Neural cell (in vitro differentiated cells): Measurements from ENCODE around the gene DPYD. TPM values are rescaled to one million over a fixed set of nuclear protein-coding genes. Genes with fewer than 3 reads are reported as not detected.

Experiments
- H2AFZ ChIP-seq: fragments of 200-600, 300-800 bp; sonication (generic), shearing (Covaris generic); 2 replicates; pipeline ENCODE4 v1.6.0; 2014; ENCODE audit warnings: low read depth, mild to moderate bottlenecking, antibody characterized with exemption, low read length, moderate library complexity
- H3F3A ChIP-seq: fragments of 200-600 bp; shearing (Covaris generic); 2 replicates; pipeline ENCODE4 v1.6.1; 2016; ENCODE audit warnings: mild to moderate bottlenecking, moderate library complexity, mixed read lengths, antibody characterized with exemption, low read length; ENCODE audit not compliant: insufficient read depth, poor library complexity, severe bottlenecking
- H3K27ac ChIP-seq: fragments of 200-600, 300-800 bp; sonication (generic), shearing (Covaris generic); 2 replicates; pipeline ENCODE4 v1.5.1; 2014; ENCODE audit warnings: mild to moderate bottlenecking, low read length, moderate library complexity
- H3K27me3 ChIP-seq: fragments of 300-800, 200-600 bp; sonication (generic), shearing (Covaris generic); 2 replicates; pipeline ENCODE4 v1.6.0; 2014; ENCODE audit warnings: mild to moderate bottlenecking, low read depth, low read length, moderate library complexity; ENCODE audit not compliant: insufficient read depth
- H3K36me3 ChIP-seq: fragments of 300-800, 200-600 bp; sonication (generic), shearing (Covaris generic); 2 replicates; pipeline ENCODE4 v1.5.1; 2014; ENCODE audit warnings: mild to moderate bottlenecking, antibody characterized with exemption, low read length, moderate library complexity; ENCODE audit not compliant: insufficient read depth
- H3K4me2 ChIP-seq: fragments of 300-800, 200-600 bp; sonication (generic), shearing (Covaris generic); 2 replicates; pipeline ENCODE4 v1.6.0; 2014; ENCODE audit warnings: mild to moderate bottlenecking, low read length
- H3K4me3 ChIP-seq: fragments of 300-800, 200-600 bp; sonication (generic), shearing (Covaris generic); 2 replicates; pipeline ENCODE4 v1.5.1; 2014; ENCODE audit warnings: mild to moderate bottlenecking, low read length, moderate library complexity
- H3K79me2 ChIP-seq: fragments of 200-600 bp; shearing (Covaris generic); replicated peaks from 2 replicates; pipeline ENCODE4 v1.6.0; 2014; ENCODE audit warnings: mild to moderate bottlenecking, low read length, moderate library complexity; ENCODE audit not compliant: insufficient read depth
- H3K9ac ChIP-seq: fragments of 300-800, 200-600 bp; sonication (generic), shearing (Covaris generic); 2 replicates; pipeline ENCODE4 v1.6.1; 2016; ENCODE audit warnings: mild to moderate bottlenecking, low read length, mixed read lengths
- H3K9me2 ChIP-seq: fragments of 200-600 bp; shearing (Covaris generic); 2 replicates; pipeline ENCODE4 v1.6.1; 2016; ENCODE audit warnings: mild to moderate bottlenecking, low read length, mixed read lengths; ENCODE audit not compliant: insufficient read depth
- H3K9me3 ChIP-seq: fragments of 200-600, 300-800 bp; sonication (generic), shearing (Covaris generic); 2 replicates; pipeline ENCODE4 v1.6.1; 2016; ENCODE audit warnings: mild to moderate bottlenecking, mixed run types, low read length, moderate library complexity, mixed read lengths
- H4K20me1 ChIP-seq: fragments of 200-600 bp; shearing (Covaris generic); 2 replicates; pipeline ENCODE4 v1.6.1; 2016; ENCODE audit warnings: mild to moderate bottlenecking, mixed run types; ENCODE audit not compliant: insufficient read depth
- CTCF ChIP-seq: fragments of 450-650 bp; IDR thresholded peaks from 2 replicates; pipeline ENCODE4 v1.5.1; 2014; ENCODE audit warnings: antibody characterized with exemption, mild to moderate bottlenecking, moderate library complexity; ENCODE audit not compliant: poor library complexity, severe bottlenecking
- EP300 ChIP-seq: fragments of 450-650 bp; conservative IDR thresholded peaks from 2 replicates; pipeline ENCODE4 v1.6.1; 2014; ENCODE audit warnings: antibody characterized with exemption, mild to moderate bottlenecking, moderate library complexity; ENCODE audit not compliant: poor library complexity, severe bottlenecking
- EZH2 ChIP-seq: fragments of 200-600, 300-800 bp; shearing (Covaris generic), sonication (generic); IDR thresholded peaks from 2 replicates; pipeline ENCODE4 v1.6.1; 2014; ENCODE audit warnings: antibody characterized with exemption, low read length, borderline replicate concordance, mild to moderate bottlenecking; ENCODE audit not compliant: insufficient read depth, poor library complexity, severe bottlenecking
- MXI1 ChIP-seq: fragments of 450-650 bp; conservative IDR thresholded peaks from 2 replicates; pipeline ENCODE4 v1.6.1; 2014; ENCODE audit warnings: antibody characterized with exemption, mild to moderate bottlenecking; ENCODE audit not compliant: poor library complexity, severe bottlenecking
- POLR2AphosphoS5 ChIP-seq: IDR thresholded peaks from 2 replicates; pipeline ENCODE4 v1.6.1; 2012
- RAD21 ChIP-seq: fragments of 450-650 bp; conservative IDR thresholded peaks from 2 replicates; pipeline ENCODE4 v1.6.1; 2014; ENCODE audit warnings: antibody characterized with exemption, mild to moderate bottlenecking, moderate library complexity
- SMC3 ChIP-seq: fragments of 450-650 bp; conservative IDR thresholded peaks from 2 replicates; pipeline ENCODE4 v1.6.1; 2014; ENCODE audit warnings: antibody characterized with exemption, mild to moderate bottlenecking, moderate library complexity; ENCODE audit not compliant: poor library complexity
- TAF1 ChIP-seq: IDR thresholded peaks from 2 replicates; pipeline ENCODE4 v1.6.1; 2012; ENCODE audit warnings: low read depth
- polyA plus RNA-seq: library from polyadenylated mRNA; depleted of rRNA; stranded (reverse); fragments of >200 nt; gene quantifications from 2 replicates; pipeline ENCODE4 v1.2.3, GENCODE V29; 2014
- TF ChIP-seq, protein P1 (sequence below): IDR thresholded peaks from 2 replicates; pipeline ENCODE4 v1.6.1; 2012; ENCODE audit warnings: borderline replicate concordance

The DPYD gene
- polyA plus RNA-seq, 1 donor from 2014 or later = 6.7 TPM

GRCh38 chr1:97685360-97685759 lies 235.5 kb downstream of the DPYD start:
- no peaks in the 10 kb centered on the region for H3K27me3 ChIP-seq
- no peaks in the 10 kb centered on the region for H3K36me3 ChIP-seq
- no peaks in the 10 kb centered on the region for H4K20me1 ChIP-seq
- TF ChIP-seq TAF1 (no peak), SMC3 (no peak), MXI1 (no peak), CTCF (no peak), POLR2AphosphoS5 (no peak), EZH2 (no peak), EP300 (no peak), RAD21 (no peak)
- TF ChIP-seq, protein P1, sequence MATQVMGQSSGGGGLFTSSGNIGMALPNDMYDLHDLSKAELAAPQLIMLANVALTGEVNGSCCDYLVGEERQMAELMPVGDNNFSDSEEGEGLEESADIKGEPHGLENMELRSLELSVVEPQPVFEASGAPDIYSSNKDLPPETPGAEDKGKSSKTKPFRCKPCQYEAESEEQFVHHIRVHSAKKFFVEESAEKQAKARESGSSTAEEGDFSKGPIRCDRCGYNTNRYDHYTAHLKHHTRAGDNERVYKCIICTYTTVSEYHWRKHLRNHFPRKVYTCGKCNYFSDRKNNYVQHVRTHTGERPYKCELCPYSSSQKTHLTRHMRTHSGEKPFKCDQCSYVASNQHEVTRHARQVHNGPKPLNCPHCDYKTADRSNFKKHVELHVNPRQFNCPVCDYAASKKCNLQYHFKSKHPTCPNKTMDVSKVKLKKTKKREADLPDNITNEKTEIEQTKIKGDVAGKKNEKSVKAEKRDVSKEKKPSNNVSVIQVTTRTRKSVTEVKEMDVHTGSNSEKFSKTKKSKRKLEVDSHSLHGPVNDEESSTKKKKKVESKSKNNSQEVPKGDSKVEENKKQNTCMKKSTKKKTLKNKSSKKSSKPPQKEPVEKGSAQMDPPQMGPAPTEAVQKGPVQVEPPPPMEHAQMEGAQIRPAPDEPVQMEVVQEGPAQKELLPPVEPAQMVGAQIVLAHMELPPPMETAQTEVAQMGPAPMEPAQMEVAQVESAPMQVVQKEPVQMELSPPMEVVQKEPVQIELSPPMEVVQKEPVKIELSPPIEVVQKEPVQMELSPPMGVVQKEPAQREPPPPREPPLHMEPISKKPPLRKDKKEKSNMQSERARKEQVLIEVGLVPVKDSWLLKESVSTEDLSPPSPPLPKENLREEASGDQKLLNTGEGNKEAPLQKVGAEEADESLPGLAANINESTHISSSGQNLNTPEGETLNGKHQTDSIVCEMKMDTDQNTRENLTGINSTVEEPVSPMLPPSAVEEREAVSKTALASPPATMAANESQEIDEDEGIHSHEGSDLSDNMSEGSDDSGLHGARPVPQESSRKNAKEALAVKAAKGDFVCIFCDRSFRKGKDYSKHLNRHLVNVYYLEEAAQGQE = no peak
- no peaks in the 10 kb centered on the region for H3K9me2 ChIP-seq
- H3K4me2 ChIP-seq = no peak overlapping the region
- no peak overlapping the region for H2AFZ ChIP-seq
- H3K4me3 ChIP-seq = no peak overlapping the region
- H3K9ac ChIP-seq = no peak overlapping the region
- H3K9me3 ChIP-seq = no peaks in the 10 kb centered on the region
- no peak overlapping the region for H3K27ac ChIP-seq
- H3K79me2 ChIP-seq = no peaks in the 10 kb centered on the region
- no peaks in the 10 kb centered on the region for H3F3A ChIP-seq

DNA sequence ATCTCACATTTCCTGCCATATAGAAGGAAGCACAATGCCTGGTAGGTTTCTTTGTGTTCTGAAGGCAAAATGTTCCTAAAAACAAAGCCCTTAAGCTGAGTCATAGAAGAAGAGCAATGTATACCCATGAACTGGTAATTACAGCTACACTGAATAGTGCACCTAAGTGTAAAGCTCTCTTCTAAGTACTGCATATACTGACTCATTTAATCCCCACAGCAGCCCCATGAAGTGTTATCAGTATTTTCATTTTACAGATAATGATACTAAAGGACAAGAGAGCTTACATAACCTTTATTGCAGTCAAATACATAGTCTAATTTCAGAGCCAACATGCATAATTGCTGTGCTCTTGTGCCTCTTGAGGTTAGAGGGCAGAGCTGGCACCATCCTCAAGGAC lies 239.9 kb downstream of the DPYD start:
- H3K9me3 ChIP-seq = no peaks in the 10 kb centered on the region
- no peaks in the 10 kb centered on the region for H4K20me1 ChIP-seq
- no peaks in the 10 kb centered on the region for H3K27me3 ChIP-seq
- TF ChIP-seq TAF1 (no peak), CTCF (no peak), EP300 (no peak), POLR2AphosphoS5 (no peak), SMC3 (no peak), MXI1 (no peak), RAD21 (no peak), EZH2 (no peak)
- TF ChIP-seq, protein P1 = no peak
- H3K79me2 ChIP-seq = no peaks in the 10 kb centered on the region
- H3F3A ChIP-seq = no peaks in the 10 kb centered on the region
- no peaks in the 10 kb centered on the region for H3K9me2 ChIP-seq
- H3K4me3 ChIP-seq = no peak overlapping the region
- no peak overlapping the region for H3K9ac ChIP-seq
- no peak overlapping the region for H3K4me2 ChIP-seq
- no peaks in the 10 kb centered on the region for H3K36me3 ChIP-seq
- H2AFZ ChIP-seq = no peak overlapping the region
- no peak overlapping the region for H3K27ac ChIP-seq
